ENCODE data around the gene EPHA8.

Gene EPHA8

DNA sequence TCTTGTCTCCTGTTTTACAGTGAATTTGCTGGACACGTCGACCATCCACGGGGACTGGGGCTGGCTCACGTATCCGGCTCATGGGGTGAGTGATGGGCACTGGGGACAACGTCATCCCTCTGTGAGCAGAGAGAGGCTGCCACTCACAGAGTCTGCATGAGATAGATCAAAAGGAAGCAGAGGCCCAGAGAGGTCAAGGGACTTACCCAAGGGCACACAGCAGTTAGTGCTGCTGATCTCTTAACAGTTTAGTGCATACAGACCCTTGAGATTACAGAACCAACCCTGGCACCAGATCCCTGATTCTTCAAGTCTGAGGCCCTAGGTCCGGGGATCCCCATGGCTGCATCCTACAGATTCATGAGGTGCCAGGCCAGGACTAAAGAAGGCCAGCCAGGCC, 6.0 kb downstream of the EPHA8 start:
- no peaks in the 10 kb centered on the region for H3K4me1 ChIP-seq (ENCODE audit: insufficient read depth, low read length)
- no peak overlapping the region for H3K9ac ChIP-seq (ENCODE audit: low read depth, low read length)
- H3K9me3 ChIP-seq (ENCODE audit: insufficient read depth, low read depth, low read length): no peaks in the 10 kb centered on the region
- no peaks in the 10 kb centered on the region for H3K36me3 ChIP-seq (ENCODE audit: insufficient read depth, low read length)
- H3K27ac ChIP-seq (ENCODE audit: low read depth, low read length): no peak overlapping the region
- H3K27me3 ChIP-seq (ENCODE audit: insufficient read depth, low read length): peaks cover 13% of the 10 kb centered on the region
- H3K4me3 ChIP-seq (ENCODE audit: low read length): no peak overlapping the region
- 94% methylated on average over 7 of the region's 7 CpGs for WGBS

DNA sequence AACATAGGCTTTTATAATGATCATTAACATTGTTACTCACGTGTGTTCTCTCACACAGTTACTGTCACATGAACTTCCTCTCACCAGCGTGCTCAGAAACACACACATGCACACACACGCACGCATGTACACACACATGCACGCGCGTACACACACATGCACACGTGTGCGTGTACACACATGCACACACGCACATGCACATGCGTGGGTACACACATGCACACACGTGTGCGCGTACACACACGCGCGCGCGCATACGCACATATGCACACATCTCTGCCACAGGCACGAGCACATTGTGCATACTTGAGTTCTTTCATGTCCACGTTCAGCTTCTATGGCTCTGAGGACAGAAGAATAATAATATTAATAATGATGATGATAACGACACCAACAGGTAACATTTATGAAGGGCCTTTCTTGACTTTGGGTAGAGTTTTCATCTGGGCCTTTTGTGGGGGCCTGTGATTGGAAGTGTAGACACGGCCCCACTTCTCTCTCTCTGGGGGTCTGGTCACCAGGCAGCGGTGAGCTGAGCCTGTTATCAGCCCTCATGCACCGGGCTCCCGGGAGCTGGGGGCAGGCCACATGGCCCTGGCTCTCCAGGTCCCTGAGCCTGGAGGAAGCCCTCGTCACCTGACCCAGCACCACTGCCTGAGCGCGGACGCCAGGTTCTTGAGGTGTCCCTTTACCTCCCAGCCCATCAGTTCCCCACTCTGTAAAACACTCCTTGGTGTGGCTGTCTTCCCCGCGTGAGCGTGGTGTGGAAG, 7.0 kb downstream of the EPHA8 start:
- H3K9ac ChIP-seq (ENCODE audit: low read depth, low read length): no peak overlapping the region
- peaks cover 4% of the 10 kb centered on the region; the same call in 1 of the 2 replicates for H3K27me3 ChIP-seq (ENCODE audit: insufficient read depth, low read length)
- no peaks in the 10 kb centered on the region for H3K36me3 ChIP-seq (ENCODE audit: insufficient read depth, low read length)
- H3K4me1 ChIP-seq (ENCODE audit: insufficient read depth, low read length): no peaks in the 10 kb centered on the region
- no peak overlapping the region for H3K27ac ChIP-seq (ENCODE audit: low read depth, low read length)
- H3K4me3 ChIP-seq (ENCODE audit: low read length): no peak overlapping the region
- no peaks in the 10 kb centered on the region for H3K9me3 ChIP-seq (ENCODE audit: insufficient read depth, low read depth, low read length)
- 92% methylated on average over 34 of the region's 34 CpGs for WGBS

DNA sequence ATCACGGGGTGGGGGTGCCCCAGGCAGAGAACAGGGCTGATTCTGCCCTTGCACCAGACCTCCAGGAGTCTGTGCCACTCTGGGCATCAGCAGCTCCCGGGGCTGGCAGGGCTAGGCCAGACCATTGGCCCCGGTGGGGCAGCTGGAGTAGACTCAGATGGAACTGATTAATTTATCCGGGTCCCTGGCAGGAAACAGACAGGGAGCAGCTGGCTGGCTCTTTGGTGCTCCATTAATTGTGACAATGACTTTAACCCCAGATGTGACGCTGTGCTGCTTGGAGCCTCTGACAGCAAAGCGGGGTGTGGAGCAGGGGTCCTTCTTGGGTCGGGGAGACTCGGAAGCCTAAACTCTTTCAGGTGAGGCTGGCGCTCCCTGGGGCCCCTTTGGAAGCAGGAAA, 9.5 kb downstream of the EPHA8 start:
- H3K9ac ChIP-seq (ENCODE audit: low read depth, low read length): no peak overlapping the region
- H3K4me3 ChIP-seq (ENCODE audit: low read length): no peak overlapping the region
- 84% methylated on average over 9 of the region's 9 CpGs for WGBS
- no peaks in the 10 kb centered on the region for H3K4me1 ChIP-seq (ENCODE audit: insufficient read depth, low read length)
- no peaks in the 10 kb centered on the region for H3K27me3 ChIP-seq (ENCODE audit: insufficient read depth, low read length)
- no peak overlapping the region for H3K27ac ChIP-seq (ENCODE audit: low read depth, low read length)
- H3K36me3 ChIP-seq (ENCODE audit: insufficient read depth, low read length): no peaks in the 10 kb centered on the region
- peaks cover under 1% of the 10 kb centered on the region; the same call in 1 of the 2 replicates for H3K9me3 ChIP-seq (ENCODE audit: insufficient read depth, low read depth, low read length)

DNA sequence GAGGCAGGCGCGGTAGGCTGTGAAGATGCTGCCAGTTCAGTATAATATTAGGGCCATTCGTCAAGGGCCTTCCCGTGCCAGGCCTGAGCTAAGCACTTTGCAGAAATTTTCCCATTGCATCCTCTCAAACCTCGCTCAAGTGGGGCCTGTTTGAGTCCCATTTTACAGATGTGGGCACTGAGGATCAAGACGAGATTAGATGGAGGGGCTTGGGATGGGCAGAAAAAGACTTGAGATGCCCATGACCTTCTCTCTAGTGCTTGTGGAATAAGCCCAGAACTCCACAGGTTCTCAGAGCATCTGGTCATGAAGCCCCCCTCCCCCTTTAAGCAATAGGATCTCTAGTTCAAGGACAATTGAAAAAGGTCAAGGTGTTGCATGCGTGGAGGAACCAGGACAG, 9.9 kb downstream of the EPHA8 start:
- 94% methylated on average over 7 of the region's 7 CpGs for WGBS
- H3K27ac ChIP-seq (ENCODE audit: low read depth, low read length): no peak overlapping the region
- no peak overlapping the region for H3K9ac ChIP-seq (ENCODE audit: low read depth, low read length)
- H3K9me3 ChIP-seq (ENCODE audit: insufficient read depth, low read depth, low read length): peaks cover 4% of the 10 kb centered on the region; the same call in 1 of the 2 replicates
- H3K36me3 ChIP-seq (ENCODE audit: insufficient read depth, low read length): no peaks in the 10 kb centered on the region
- no peaks in the 10 kb centered on the region for H3K4me1 ChIP-seq (ENCODE audit: insufficient read depth, low read length)
- H3K4me3 ChIP-seq (ENCODE audit: low read length): no peak overlapping the region
- H3K27me3 ChIP-seq (ENCODE audit: insufficient read depth, low read length): no peaks in the 10 kb centered on the region

DNA sequence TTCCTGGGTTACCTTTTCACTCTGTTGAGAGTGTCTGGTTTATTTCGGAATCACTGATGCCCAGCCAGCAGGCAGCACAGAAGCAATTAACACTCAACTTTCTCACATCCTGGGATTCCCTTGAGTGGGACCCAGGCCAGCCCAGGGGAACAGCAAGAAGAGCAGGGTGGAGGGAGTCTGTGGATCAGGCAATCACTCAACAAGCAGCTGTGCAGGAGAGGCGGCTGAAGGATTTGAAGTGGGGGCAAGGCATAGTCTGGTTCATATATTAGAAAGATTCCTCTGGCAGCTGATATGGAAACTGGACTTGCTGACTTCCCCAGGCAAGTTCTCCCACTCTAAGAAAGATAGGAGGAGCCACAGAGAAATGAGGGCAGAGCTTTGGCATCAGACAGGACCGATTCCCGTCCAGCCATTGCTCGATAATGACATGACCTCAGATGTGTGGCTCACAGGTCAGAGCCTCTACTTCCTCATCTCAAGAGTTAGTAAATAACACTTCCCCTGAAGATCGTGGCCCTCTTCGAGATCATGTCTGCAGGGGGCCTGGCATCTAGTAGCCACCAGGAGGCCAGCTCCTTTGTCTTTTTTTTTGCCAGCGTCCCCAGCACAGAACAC, 12.4 kb downstream of the EPHA8 start:
- no peaks in the 10 kb centered on the region for H3K36me3 ChIP-seq (ENCODE audit: insufficient read depth, low read length)
- H3K4me3 ChIP-seq (ENCODE audit: low read length): no peak overlapping the region
- WGBS: 80% methylated on average over 8 of the region's 8 CpGs
- H3K4me1 ChIP-seq (ENCODE audit: insufficient read depth, low read length): no peaks in the 10 kb centered on the region
- no peak overlapping the region for H3K9ac ChIP-seq (ENCODE audit: low read depth, low read length)
- no peaks in the 10 kb centered on the region for H3K27me3 ChIP-seq (ENCODE audit: insufficient read depth, low read length)
- peaks cover 5% of the 10 kb centered on the region; the same call in 1 of the 2 replicates for H3K9me3 ChIP-seq (ENCODE audit: insufficient read depth, low read depth, low read length)
- H3K27ac ChIP-seq (ENCODE audit: low read depth, low read length): no peak overlapping the region

DNA sequence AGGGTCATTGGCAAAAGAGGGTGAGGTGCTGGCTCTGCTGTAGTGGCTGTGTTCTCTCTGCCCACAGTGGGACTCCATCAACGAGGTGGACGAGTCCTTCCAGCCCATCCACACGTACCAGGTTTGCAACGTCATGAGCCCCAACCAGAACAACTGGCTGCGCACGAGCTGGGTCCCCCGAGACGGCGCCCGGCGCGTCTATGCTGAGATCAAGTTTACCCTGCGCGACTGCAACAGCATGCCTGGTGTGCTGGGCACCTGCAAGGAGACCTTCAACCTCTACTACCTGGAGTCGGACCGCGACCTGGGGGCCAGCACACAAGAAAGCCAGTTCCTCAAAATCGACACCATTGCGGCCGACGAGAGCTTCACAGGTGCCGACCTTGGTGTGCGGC, 12.9 kb downstream of the EPHA8 start:
- Histone ChIP-seq H3K4me1 (ENCODE audit: insufficient read depth, low read length) (no peaks in the 10 kb centered on the region), H3K27ac (ENCODE audit: low read depth, low read length) (no peak overlapping the region), H3K9me3 (ENCODE audit: insufficient read depth, low read depth, low read length) (peaks cover 5% of the 10 kb centered on the region; the same call in 1 of the 2 replicates), H3K9ac (ENCODE audit: low read depth, low read length) (no peak overlapping the region), H3K4me3 (ENCODE audit: low read length) (no peak overlapping the region), H3K27me3 (ENCODE audit: insufficient read depth, low read length) (no peaks in the 10 kb centered on the region), H3K36me3 (ENCODE audit: insufficient read depth, low read length) (no peaks in the 10 kb centered on the region)
- WGBS: 91% methylated on average over 23 of the region's 23 CpGs

DNA sequence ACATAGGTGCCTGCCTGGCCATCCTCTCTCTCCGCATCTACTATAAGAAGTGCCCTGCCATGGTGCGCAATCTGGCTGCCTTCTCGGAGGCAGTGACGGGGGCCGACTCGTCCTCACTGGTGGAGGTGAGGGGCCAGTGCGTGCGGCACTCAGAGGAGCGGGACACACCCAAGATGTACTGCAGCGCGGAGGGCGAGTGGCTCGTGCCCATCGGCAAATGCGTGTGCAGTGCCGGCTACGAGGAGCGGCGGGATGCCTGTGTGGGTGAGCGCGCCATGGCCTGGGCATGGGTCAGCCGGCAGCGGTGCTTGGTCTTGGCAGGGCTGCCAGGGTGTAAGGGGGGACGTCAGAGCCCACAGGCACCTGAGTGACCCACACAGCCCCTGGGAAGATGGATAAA, 13.3 kb downstream of the EPHA8 start:
- WGBS: 95% methylated on average over 24 of the region's 24 CpGs
- Histone ChIP-seq H3K27ac (ENCODE audit: low read depth, low read length) (no peak overlapping the region), H3K27me3 (ENCODE audit: insufficient read depth, low read length) (no peaks in the 10 kb centered on the region), H3K4me3 (ENCODE audit: low read length) (no peak overlapping the region), H3K36me3 (ENCODE audit: insufficient read depth, low read length) (no peaks in the 10 kb centered on the region), H3K9me3 (ENCODE audit: insufficient read depth, low read depth, low read length) (peaks cover 5% of the 10 kb centered on the region; the same call in 1 of the 2 replicates), H3K9ac (ENCODE audit: low read depth, low read length) (no peak overlapping the region), H3K4me1 (ENCODE audit: insufficient read depth, low read length) (no peaks in the 10 kb centered on the region)

DNA sequence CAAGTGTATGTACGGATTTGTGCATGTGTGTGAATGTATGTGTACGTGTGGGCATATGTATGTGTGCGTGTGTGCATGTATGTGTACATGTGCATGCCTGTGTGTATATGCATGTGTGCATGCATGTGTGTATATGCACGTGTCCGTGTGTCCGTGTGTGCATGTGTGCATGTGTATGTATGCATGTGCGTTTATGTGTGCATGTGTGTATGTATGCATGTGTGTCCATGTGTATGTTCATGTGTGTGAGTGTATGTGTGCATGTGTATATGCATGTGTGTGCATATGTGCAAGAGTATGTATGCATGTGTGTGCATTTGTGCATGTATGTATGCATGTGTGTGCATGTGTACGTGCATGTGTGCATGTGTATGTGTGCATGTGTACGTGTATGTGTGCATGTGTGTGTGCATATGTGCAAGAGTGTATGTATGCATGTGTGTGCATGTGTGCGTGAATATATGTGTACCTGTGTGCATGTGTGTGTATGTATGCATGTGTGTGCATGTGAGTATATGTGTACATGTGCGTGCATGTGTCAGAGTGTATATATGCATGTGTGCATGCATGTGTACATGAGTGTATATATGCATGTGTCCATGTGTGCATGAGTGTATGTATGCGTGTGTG, 15.6 kb downstream of the EPHA8 start:
- WGBS: 75% methylated on average over 12 of the region's 12 CpGs
- H3K9me3 ChIP-seq (ENCODE audit: insufficient read depth, low read depth, low read length): peaks cover 5% of the 10 kb centered on the region; the same call in 1 of the 2 replicates
- no peaks in the 10 kb centered on the region for H3K27me3 ChIP-seq (ENCODE audit: insufficient read depth, low read length)
- H3K4me1 ChIP-seq (ENCODE audit: insufficient read depth, low read length): no peaks in the 10 kb centered on the region
- H3K4me3 ChIP-seq (ENCODE audit: low read length): no peak overlapping the region
- no peak overlapping the region for H3K9ac ChIP-seq (ENCODE audit: low read depth, low read length)
- H3K27ac ChIP-seq (ENCODE audit: low read depth, low read length): no peak overlapping the region
- no peaks in the 10 kb centered on the region for H3K36me3 ChIP-seq (ENCODE audit: insufficient read depth, low read length)

DNA sequence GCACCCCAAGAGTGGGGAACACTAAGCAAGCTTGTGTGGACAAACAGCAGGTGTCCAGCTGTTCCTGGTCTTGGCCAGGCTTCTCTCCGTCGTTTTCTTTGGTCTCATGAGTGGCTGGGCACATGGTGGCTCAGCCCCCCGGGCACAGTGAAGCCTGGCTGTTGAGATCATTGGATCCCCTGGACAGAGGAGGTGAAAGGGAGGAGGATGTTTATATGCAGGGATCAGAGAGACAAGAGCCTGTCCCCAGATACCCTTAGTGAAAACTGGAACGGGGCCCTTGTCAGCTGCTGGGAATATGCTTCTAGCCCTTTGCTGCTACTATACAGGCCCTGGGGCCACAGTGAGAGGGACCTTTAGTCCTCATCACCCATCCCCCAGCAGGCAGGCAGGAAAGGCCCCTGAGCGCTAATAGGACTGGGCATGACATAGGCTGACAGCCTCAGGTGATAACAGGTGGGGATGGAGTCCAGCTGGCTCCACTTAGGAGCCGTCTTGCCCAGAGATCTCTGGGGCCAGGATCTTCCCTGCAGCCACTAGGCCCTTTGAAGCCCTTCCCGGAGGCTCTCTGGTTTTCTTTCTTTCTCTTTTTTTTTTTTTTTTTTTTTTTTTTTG, 16.4 kb downstream of the EPHA8 start:
- WGBS: 88% methylated on average over 7 of the region's 7 CpGs
- no peaks in the 10 kb centered on the region for H3K4me1 ChIP-seq (ENCODE audit: insufficient read depth, low read length)
- no peak overlapping the region for H3K4me3 ChIP-seq (ENCODE audit: low read length)
- no peak overlapping the region for H3K27ac ChIP-seq (ENCODE audit: low read depth, low read length)
- peaks cover 5% of the 10 kb centered on the region; the same call in 1 of the 2 replicates for H3K9me3 ChIP-seq (ENCODE audit: insufficient read depth, low read depth, low read length)
- no peak overlapping the region for H3K9ac ChIP-seq (ENCODE audit: low read depth, low read length)
- H3K27me3 ChIP-seq (ENCODE audit: insufficient read depth, low read length): no peaks in the 10 kb centered on the region
- no peaks in the 10 kb centered on the region for H3K36me3 ChIP-seq (ENCODE audit: insufficient read depth, low read length)

DNA sequence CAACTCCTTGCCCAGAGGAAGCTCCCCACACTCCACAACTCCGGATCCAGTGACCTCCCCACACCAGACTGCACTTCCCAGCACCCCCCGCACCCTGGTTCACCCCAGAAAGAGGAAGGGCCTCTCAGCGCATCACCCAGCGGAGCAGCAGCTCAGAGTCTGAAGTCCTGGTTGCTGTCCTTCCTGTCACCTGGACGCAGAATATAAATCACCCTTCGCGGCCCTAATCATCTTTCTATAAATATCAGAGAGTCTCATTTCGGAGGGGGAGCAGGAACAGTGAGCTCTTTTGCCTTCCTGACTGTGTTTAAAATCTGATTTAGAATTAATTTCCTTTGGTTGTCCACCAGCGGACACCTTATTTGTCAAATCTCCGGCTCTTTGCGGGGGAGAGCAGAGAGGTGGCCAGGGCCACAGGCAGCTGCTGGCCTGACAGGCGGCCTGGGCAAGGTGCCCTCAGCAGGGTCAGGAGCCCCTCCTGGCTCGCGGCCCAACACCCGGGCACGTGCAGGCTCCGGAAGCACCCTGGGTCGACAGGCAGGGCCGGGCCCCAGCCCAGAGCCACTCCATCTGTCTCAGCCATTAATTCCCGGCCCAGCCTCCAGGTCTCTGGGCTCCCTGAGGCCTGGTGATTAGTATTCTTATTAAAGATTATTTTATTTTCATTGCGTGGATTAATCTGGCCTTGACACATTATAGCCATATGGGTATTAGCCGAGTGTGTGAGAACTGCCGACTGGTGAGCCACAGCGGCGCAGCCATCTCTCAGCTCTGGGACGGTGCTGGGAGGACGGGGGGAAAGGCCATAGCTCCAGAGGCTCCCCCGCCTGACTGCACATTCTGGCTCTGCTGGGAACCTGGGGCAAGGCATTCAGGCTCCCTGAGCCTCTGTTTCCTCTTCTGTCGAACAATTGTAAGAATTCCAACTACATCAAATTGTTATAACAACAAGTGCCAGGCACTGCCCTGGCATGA, 19.7 kb downstream of the EPHA8 start:
- WGBS: 93% methylated on average over 29 of the region's 29 CpGs
- Histone ChIP-seq H3K27me3 (ENCODE audit: insufficient read depth, low read length) (no peaks in the 10 kb centered on the region), H3K4me3 (ENCODE audit: low read length) (no peak overlapping the region), H3K9ac (ENCODE audit: low read depth, low read length) (no peak overlapping the region), H3K36me3 (ENCODE audit: insufficient read depth, low read length) (no peaks in the 10 kb centered on the region), H3K4me1 (ENCODE audit: insufficient read depth, low read length) (no peaks in the 10 kb centered on the region), H3K27ac (ENCODE audit: low read depth, low read length) (no peak overlapping the region), H3K9me3 (ENCODE audit: insufficient read depth, low read depth, low read length) (peaks cover 4% of the 10 kb centered on the region; the same call in 1 of the 2 replicates)
